Uterus (tissue), 2 donors: ENCODE data around the gene SNRPE.

Experiments
- CTCF ChIP-seq, 4 experiments: fragments of 200-600 bp in 2 of 4; fragments of 450-650 bp in 2 of 4; sonication (generic) in 2 of 4; IDR thresholded peaks; one replicate each; pipeline ENCODE4 v1.5.1; 2016 to 2019; ENCODE audit warnings: antibody characterized with exemption in 4 of 4, mild to moderate bottlenecking in 2 of 4, moderate library complexity in 1 of 4
- POLR2A ChIP-seq, 2 donors: fragments of 450-650 bp; IDR thresholded peaks; one replicate each; pipeline ENCODE4 v1.6.1; 2016; ENCODE audit warnings: antibody characterized with exemption in 2 of 2, mild to moderate bottlenecking in 1 of 2, moderate library complexity in 1 of 2

DNA sequence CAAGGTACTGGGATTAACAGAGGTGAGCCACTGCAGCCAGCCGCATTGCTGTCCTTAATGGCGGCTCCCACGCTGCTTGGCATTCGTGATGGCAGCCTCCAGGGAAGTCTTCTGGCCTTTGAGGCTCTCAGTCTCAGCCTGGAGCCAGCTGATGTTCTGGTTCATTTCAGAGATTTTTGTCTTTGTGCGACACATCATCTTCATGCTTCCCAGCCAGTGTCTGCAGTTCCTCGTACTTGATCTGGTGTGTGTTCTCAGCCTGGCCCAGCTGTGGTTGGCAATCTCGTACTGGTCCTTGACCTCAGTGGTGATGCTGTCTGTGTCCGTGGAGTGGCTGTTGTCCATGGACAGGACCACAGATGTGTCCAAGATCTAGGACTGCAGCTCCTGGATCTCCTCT lies 11.7 kb downstream of the SNRPE start:
- TF ChIP-seq CTCF (IDR thresholded peaks at IDR 0.05) (no peak), POLR2A (IDR thresholded peaks at IDR 0.05) (no peak)
